Stimulated activated CD8-positive, alpha-beta memory T cell treated with anti-CD3 and anti-CD28 coated beads, Interleukin-15, amount 100 ng/mL, for 1 hour (primary cell): ENCODE measurements around the gene GFI1.

Experiments
- DNase-seq: peaks from one replicate; pipeline ENCODE4 v3.0.0-alpha.2; 2020; ENCODE audit warnings: low read depth

GFI1 gene

DNA sequence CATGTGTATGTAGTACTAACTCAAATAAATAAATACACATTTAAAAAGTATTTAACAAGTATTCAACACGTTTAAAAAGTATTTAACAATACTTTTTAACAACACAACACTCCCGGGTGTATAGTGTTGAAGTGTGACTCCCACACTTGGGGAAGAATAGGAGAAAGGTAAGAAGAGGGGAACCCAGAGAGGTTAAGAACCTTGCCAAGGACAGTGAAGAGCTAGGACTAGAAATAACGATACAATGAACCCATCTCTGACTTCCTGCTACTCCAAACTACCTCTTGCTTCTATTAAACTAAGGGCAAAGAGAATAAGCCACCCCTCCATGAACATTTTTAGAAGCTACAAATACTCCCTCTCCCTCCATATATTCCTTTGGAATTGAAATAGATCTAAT is 1.7 kb upstream of the GFI1 start:
- no peak for DNase-seq

DNA sequence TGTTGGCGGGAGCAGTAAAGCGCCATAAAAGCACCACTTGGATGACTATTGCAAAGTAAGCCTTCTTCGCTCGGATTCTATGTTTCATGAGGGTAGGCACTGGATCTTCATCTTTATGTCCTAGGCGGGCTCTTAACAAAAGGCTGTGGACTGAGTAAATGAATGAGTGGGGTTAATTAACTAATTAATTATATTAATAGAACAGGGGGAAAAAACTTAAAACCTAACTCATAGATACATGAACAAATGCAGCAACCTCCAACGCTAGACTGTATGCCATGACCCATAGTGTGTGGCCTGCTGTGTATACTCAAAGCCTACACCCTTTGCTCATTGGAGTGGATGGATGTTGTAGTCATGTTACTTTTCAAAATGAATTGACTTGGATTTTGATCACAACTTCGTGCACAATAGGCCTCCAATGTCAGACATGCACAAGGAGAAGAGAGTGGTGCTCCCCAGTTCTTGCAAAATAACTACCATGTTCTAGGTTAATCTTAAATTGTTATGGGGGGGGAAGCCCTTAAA is 417 bp upstream of the GFI1 start:
- no peak for DNase-seq

DNA sequence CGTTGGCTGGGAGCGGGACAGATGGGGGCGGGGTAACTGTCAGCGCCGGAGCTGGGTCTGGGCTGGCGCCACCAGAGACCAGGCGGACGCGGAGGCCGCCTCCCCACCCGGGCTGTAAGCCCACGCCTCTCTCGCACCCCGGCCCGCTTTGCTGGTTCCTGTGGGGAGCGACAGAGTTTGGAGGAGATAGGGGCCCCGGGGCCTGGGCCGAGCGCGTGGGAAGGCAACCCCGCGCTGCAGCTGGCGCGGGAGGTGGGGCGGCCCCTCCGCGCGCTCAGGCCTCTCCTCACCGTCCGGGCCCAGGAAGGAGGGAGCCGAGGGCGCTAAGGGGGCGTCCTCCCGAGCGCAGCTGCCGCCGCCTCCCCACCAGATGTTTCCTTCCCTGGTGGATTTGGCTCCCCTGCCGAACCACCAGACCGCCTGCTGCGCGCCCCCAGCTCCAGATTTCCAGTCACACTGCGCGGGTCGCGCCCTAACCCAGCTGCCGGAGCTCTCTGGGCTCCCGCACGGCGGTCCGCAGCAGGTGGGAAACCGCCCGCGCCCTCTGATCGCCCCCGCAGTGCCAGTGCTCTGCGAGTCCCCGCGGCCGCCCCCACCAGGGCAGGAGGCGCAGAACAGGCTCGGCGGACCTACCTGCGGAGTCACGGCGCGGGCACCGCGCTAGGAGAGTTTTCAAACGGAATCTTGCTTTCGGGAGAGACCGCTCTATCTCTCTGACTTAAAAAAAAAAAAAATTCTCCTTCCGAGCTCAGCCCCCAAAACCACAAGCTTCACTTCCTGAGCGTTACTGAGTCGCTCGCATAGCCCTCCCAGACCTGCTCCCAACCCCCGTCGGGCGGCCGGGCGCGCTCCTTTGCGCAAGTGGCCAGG is 1.1 kb downstream of the GFI1 start:
- DNase-seq: peak; percentile 65

DNA sequence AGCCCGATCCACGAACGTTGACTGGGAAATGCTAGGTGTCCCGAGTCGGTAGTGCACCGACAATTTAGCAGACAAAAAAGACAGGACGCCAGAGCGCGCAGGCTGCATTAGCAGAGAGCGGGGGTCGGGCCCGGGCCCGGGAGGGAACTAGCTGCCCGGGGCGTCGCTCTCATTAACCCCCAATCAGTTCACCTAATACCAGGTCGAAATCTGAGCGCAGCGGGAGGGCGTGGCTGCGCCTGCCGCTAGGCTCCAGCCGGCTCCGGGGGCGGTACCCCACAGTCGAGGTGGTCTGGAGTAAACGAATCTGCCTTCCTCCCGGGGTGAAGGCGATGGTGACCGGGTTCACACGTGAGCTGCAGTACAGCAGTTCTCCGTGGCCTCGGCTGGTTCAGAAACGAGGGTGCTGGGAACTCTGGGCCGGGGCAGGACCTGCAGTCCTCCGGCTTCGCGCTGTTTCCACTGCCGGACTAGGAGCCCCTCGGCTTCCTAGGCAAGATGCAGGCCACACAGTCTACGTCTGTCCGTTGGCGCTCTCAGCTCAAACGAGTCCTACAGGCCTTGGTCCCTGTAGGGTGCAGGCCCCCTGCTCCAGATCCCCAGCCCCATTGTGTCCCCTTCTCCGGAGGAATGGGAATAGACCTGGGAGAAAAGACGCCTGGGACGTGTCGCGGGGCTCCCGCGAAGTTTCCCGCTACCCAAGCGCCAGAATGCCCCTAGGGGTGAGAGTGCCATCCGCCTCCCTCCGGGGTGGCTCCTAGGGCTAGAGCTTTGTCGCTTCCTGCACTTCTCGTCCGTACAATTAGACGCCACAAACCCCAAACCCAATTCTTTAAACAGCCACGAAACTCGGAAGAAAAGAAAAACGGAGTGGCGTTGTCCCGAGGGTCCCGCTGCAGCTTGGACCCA is 2.0 kb downstream of the GFI1 start:
- no peak for DNase-seq

DNA sequence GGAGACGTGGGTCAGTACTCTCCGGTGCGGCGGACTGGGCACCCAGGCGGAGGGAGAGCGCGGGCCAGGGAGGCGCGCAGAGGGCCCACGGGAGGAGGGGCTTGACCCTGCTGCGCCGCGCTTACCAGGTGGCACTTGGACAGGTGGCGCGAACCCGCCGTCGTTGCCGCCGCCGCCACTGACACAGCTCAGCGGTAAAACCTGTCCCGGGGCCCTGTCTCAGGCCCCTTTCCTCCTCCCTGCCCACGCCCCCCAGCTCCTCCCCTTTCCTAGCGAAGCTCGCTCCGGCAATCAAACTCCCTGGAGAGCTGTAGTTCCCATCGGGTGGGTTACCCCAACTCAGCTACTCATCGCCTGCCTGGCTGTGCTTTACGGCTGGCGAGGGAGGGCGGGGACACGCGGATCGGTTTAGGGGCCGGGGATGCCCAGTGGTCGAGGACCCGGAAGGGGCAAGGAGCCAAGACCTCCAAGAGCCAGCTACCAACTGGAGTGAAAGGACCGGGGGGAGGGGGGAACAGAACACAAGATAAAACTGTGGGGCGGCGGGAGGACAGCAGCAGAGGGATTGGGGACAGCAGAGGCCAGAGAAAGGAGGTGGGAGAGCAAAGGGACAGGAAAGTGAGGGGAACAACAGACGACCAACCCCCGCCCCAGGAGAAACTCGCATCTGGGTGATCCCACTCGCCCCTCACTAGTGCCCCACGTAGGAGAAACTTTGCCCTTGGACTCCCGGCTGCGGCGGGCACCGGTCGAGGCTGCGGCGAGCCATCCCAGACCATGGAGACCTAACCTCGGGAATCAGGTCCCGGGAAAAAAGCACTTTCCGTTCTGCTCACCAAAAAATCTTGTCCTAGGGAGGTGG is 2.9 kb downstream of the GFI1 start:
- DNase-seq: no peak

DNA sequence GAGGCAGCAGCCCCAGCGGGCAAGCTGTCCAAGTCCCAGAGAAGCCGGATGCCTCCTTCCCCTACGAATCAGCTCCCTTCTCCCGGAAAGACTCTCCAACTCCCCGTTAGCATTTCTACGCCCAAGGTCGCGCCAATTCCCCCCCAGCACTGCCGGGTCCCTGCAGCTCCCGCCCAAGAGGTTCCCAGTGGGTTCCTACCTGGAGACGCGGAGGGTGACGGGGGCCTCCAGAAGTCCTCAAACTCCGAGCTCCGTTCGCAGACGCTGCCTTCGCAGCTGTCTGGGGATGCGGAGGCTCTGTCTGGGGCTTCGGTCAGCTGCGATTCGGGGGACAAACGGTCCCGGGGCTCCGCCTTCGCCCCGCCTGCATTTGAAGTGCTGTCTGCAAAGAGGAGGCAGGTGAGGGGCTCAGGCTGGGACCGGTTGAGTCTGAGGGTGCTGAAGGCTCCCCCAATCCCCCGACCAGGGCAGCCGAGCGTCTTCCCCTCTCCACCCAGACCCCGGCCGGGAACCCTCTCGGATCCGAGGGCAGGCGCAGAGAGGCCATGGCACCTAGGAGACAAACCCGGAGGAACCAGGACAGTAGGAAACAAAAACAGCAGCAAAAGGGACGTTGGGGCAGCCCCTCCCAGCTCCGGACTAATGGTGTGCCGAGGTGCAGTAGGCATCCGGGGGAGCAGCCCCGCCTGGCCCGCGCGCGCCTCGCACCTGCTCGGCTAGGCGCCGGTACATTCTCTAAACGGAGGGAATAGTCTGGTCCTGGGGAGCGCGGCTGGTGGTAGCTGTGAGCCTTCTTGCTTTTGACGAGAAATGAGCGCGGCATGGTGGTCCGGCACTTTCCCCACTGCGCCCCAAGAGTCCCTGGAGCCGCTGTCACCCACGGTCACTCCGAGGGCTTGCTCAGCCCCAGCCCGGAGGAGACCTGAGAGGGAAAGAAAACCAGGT is 3.8 kb downstream of the GFI1 start:
- DNase-seq: no peak

DNA sequence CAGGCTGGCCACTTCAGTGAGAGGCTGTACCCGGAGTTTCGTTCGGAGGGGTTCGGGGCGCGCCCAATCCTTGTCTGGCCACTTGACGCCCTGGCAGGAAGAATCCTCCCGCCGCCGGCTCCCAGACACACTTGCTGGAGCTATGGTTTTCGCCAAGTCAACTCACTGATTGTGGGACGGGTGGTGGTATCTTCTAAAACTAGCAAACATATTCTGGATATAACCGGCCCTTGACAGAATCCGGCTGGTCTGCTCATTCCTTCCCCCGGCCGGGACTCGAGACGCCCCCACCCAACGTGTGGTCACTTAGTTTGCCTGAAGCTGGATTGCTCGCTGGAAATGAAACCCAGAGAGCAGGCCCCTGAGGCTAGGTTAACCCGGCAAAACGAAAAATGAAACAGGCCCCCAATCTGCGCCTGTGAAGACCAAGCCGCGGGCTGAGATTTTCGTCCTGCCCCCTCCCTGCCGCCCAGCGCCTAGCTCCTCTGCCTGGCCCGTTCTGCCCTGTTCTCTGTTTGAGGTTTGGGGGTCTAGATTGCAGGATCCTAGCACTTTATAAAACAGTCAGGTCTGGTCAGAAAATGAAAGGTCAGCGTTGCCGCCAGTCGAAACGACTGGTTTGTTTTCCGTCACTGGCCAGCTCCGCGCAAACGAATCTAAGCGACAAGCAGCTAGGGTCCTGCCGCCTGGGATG is 4.6 kb downstream of the GFI1 start:
- no peak for DNase-seq

DNA sequence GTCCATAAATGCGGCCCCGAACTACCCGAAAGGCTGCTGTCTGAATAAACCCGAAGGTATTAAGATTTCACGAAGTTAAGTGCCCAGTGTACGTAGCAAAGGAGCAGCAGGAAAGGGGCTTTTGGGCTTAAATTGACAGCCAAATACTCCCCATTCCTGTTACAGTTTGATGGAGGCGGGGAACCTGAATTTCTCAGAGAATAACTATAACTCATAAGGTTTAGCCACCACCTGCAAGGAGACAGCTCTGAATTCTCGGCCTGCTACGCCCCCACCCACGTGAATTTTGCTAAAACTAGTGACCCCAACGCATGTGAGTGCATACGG is 5.2 kb downstream of the GFI1 start:
- no peak for DNase-seq

DNA sequence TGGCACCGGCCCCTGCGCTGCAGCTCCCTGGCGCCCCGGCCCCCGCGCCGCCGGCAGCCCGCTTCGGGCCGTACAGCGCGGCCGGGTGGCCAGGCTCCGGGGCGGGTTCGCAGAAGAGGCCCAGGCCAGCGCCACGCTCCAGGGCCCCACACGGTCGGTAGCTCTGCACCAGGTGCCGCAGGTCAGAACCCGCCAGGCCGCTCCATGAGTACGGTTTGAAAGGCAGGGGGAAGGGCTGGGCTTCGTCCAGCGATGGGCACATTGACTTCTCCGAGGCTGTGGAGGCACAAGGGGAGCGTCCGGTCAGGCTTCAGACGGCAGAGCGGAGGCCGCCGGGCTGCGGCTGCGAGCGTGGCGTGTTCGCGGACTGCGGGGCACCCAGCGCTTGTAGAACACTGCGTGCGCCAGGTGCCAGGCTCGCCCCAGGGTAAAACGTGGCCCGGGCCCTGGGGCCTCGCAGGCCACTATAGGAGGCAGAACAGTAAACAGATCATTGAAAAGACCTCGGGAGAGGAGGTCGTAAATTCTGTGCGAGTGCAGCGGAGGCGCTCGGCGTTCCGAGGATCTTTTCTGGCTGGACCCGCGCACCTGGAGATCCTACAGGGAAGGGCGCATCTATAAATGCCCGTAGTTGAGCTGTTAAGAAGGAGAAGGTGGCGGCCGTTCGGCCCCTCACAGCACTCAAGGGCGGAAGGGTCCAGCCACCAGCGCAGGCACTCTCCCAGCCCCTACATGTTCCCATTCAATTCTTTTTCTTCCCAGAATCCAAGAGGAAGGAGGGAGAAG is 5.7 kb downstream of the GFI1 start:
- DNase-seq: no peak

DNA sequence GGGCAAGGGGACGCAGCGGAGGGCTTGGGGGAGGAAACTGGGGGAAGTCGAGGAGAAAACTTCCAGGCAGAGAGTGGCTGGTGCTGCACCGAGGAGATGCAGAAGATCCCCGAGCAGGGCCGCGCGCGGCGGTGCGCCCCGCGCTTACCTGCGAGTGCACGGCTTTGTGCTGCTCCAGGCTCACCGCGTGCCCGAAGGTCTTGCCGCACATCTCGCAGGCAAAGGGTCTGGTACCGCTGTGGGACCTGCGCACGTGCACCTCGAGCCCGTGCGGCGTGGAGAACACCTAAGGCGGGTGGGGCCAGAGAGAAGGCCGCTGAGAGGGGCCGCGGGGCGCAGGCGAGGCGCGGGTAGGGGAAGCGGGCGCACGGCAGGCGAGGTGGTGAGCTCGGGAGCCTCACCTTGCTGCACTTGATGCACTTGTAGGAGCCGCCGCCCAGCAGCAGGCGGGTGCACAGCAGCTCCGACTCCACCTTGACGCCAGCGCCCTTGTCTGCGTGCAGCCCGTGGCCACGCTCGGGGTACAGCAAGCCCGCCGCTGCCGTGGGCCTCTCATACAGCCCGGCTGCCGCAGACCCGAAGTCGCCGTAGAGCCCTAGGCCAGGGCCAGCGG is 6.4 kb downstream of the GFI1 start:
- DNase-seq: no peak

DNA sequence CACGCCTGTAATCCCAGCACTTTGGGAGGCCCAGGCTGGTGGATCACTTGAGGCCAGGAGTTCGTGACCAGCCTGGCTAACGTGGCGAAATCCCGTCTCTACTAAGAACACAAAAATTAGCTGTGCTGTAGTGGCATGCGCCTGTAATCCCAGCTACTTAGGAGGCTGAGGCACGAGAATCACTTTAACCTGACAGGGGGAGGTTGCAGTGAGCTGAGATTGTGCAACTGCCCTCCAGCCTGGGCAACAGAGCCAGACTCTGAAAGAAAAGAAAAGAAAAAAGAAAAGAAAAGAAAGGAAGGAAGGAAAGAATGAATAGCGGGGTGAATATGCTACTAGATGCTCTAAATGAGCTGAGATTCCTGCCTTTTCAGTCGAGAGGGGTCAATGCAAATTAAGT is 7.1 kb downstream of the GFI1 start:
- no peak for DNase-seq

DNA sequence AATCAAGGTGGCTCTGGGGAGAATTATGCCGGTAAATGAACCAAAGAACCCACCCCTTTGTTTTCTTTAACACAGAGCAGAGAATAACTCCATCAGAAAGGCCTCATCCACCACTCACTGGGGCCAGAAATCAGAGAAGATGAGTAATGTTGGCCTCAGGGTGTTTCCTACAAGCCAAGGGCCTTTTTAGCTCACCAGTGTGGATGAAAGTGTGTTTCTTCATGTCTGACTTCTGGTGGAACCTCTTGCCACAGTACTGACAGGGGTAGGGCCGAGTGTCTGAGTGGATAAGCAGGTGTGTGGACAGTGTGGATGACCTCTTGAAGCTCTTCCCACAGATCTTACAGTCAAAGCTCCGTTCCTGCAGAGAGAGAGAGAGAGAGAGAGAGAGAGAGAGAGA is 8.3 kb downstream of the GFI1 start:
- no peak for DNase-seq

DNA sequence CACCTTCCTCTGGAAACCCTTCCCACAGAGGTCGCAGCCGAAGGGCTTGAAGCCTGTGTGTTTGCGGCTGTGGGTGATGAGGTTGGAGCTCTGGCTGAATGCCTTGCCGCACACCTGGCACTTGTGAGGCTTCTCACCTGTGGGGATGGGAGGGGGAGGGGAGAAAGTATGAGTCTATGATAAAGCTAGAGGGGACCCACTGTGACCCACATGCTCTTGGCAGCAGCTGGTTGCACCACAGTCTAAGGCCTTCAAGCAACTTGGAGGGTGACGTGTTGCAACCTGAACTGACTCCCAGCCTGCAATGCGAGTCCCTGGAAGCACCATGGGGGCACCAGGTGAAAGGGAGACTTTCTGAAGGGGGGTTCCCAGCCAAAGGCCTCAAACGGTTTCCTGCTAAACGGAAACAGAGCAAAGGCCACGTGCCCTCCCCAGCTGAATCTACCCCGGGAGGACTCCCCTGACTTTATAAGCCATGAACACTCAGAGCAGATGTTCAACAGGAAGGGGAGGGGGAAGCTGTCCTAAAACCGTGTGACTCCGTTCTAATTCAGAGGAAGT is 10.6 kb downstream of the GFI1 start:
- no peak for DNase-seq

DNA sequence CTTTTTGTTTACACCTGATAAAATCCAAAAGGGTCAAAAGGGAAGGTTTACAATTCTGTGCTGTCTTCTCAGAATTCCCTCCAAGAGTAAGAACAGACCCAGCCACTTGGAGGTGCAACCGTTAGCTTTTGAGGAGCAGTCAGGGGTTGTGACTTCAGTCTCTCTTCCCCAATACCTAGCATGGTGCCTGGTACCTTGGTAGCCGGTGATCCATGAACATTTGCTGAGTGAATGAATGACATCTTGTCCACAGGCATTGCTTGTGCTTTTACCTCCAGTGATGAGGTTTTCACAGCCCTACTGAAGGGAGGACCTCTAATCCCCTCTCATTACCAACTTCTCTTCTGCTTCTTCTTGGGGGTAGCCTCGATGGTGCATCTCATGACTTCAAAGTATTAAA is 11.7 kb downstream of the GFI1 start:
- DNase-seq: no peak

DNA sequence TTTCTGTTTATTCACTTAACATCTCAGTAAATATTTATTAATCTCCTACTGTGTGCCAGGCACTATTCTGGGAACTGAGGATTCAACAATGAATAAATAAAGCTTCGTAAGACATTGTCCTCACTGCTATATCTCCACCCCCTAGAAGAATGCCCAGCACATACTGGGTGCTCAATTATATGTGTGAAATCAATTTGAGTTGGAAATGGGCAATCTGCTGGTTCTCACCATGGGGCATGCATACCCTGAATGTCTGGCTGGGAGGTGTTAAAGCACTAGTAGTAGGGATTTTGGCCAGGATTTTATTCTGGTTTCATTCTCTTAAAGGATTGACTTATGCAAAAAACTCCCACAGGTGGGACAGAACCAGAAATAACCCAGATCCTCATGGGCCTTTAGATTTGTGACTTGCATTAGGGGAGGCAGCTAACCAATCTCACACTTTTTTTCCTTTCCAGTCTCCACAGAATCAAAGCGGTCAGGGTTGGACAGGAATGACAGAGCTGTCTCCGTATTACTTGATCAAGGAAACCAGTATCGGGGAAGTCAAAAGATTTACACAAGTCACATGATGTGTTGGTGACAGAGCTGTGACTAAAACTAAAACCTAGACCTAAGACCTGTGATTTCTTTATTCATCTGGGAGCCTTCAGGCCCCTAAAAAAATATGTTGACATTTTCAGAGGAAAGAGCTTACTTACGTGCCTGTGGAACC is 12.8 kb downstream of the GFI1 start:
- no peak for DNase-seq

DNA sequence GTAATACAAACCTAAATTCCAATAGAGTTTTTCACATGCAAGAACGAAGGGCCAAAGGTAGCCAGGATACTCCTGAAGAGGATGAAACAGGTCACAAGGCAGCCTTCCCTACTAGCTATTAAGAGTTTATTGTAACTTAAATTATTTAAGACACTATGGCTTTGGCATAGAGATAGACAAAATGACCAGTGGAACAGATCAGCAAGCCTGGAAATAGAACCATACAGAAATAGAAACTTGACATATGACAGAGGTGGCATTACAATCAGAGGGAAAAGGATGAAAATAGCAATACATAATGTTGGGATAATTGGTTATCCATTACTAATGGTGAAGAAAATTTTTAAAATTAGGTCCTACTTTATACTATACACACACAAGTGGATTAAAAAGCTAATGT is 16.5 kb downstream of the GFI1 start:
- DNase-seq: no peak

DNA sequence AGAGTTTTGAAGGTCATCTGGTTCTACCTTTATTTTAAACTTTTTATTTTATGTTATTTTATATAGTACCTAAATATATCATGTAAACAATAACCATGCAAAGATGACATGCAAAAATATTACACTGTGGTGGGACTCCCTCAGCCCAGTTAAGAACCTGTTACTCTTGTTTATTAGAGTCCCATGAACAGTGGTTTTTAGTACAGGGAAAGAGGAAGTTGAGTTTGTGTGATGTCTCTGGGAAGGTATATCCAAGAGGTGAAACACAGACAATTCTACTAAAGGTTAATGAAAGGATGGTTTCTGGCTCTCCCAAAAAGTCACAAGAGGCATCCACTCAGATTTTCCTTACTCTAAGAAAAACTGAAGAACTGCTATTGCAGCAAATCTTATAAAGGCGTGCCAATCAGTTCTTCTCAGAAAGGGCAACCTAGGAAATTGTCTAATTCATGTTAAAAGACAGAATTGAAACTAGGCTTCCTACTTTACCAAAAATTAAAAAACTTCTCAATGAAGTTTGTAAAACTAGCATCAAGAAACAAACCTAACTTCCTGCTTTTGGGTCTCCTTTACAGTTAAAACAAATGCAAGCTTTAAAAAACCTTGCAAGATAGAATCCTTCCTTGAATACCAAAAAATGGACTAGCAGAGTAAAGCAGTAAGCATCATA is 19.9 kb downstream of the GFI1 start:
- DNase-seq: no peak

DNA sequence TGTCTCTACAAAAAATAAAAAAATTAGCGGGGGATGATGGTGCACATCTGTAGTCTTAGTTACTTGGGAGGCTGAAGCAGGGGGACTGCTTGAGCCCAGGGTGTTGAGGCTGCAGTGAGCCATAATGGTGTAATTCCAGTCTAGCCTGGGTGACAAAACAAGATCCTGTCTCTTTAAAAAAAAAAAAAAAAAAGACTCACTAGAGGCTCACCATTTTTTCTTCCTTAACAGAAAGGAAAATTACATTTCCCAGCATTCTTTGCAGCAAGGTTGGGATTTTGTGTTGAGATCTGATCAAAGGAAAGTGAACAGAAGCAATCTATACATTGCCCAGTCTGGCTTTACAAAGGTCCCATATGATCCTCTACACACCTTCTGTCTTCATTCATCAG is 21.5 kb downstream of the GFI1 start:
- no peak for DNase-seq
